Keratinocyte (primary cell): Measurements from ENCODE around the gene HIVEP1. TPM values are rescaled to one million over a fixed set of nuclear protein-coding genes. Genes with fewer than 3 reads are reported as not detected.

Experiments used
- DNase-seq: peaks from one replicate; pipeline ENCODE4 v3.0.0-alpha.2; 2011; ENCODE audit warnings: low read depth, missing footprints, low spot score
- FAIRE-seq: peaks from 2 replicates; lab custom pipeline; 2011; peaks lifted over from hg19 to GRCh38; lab: Jason Lieb, UNC
- H2AFZ ChIP-seq: 2 replicates; pipeline ENCODE4 v1.6.0; 2012; ENCODE audit warnings: low read length, control low read depth, inconsistent platforms; ENCODE audit not compliant: control insufficient read depth
- H3K27ac ChIP-seq: 2 replicates; pipeline ENCODE4 v1.5.1; 2011; ENCODE audit warnings: low read length; ENCODE audit not compliant: control insufficient read depth, insufficient read depth
- H3K27me3 ChIP-seq: 3 replicates; pipeline ENCODE4 v1.6.0; 2011; ENCODE audit warnings: low read length; ENCODE audit not compliant: control insufficient read depth, insufficient read depth; ENCODE audit errors: extremely low read depth
- H3K36me3 ChIP-seq, 2 experiments: 2 replicates in 1 of 2; 3 replicates in 1 of 2; pipeline ENCODE4 v1.5.1; 2011; ENCODE audit warnings: low read length in 2 of 2, mild to moderate bottlenecking in 1 of 2; ENCODE audit not compliant: control insufficient read depth in 2 of 2, insufficient read depth in 2 of 2; ENCODE audit errors: extremely low read depth in 1 of 2
- H3K4me1 ChIP-seq: 3 replicates; pipeline ENCODE4 v1.5.1; 2011; ENCODE audit warnings: low read length; ENCODE audit not compliant: control insufficient read depth, insufficient read depth; ENCODE audit errors: extremely low read depth
- H3K4me2 ChIP-seq: 3 replicates; pipeline ENCODE4 v1.6.0; 2011; ENCODE audit warnings: low read depth, low read length; ENCODE audit not compliant: control insufficient read depth, insufficient read depth; ENCODE audit errors: extremely low read depth
- H3K4me3 ChIP-seq, 3 experiments: fragments of 200-600 bp in 1 of 3; sonication (generic) in 1 of 3; 2 replicates in 2 of 3; 3 replicates in 1 of 3; pipeline ENCODE4 v1.5.1; 2011 to 2016; ENCODE audit warnings: low read length in 3 of 3, mild to moderate bottlenecking in 3 of 3, control low read depth in 2 of 3, inconsistent platforms in 1 of 3, low read depth in 1 of 3, mixed read lengths in 1 of 3, mixed run types in 1 of 3, moderate library complexity in 1 of 3; ENCODE audit not compliant: control insufficient read depth in 2 of 3, insufficient read depth in 2 of 3; ENCODE audit errors: extremely low read depth in 1 of 3
- H3K79me2 ChIP-seq: 2 replicates; pipeline ENCODE4 v1.6.0; 2012; ENCODE audit warnings: low read length; ENCODE audit not compliant: control insufficient read depth, insufficient read depth
- H3K9ac ChIP-seq: 3 replicates; pipeline ENCODE4 v1.6.0; 2011; ENCODE audit warnings: low read length; ENCODE audit not compliant: control insufficient read depth, insufficient read depth; ENCODE audit errors: extremely low read depth
- H3K9me1 ChIP-seq: 3 replicates; pipeline ENCODE4 v1.6.0; 2011; ENCODE audit warnings: low read length; ENCODE audit not compliant: control insufficient read depth, insufficient read depth; ENCODE audit errors: extremely low read depth
- H3K9me3 ChIP-seq: 2 replicates; pipeline ENCODE4 v1.5.1; 2012; ENCODE audit warnings: low read depth, low read length; ENCODE audit not compliant: control insufficient read depth
- H4K20me1 ChIP-seq: 3 replicates; pipeline ENCODE4 v1.6.0; 2011; ENCODE audit warnings: low read length; ENCODE audit not compliant: control insufficient read depth, insufficient read depth; ENCODE audit errors: extremely low read depth
- CTCF ChIP-seq, 3 experiments: IDR thresholded peaks in 1 of 3; conservative IDR thresholded peaks in 1 of 3; optimal IDR thresholded peaks in 1 of 3; 2 replicates in 2 of 3; 3 replicates in 1 of 3; pipeline versions ENCODE3 to v1.5.1; 2011; ENCODE audit warnings: low read length in 3 of 3, mild to moderate bottlenecking in 3 of 3, moderate library complexity in 2 of 3, control low read depth in 1 of 3, inconsistent platforms in 1 of 3; ENCODE audit not compliant: insufficient read depth in 2 of 3; ENCODE audit errors: extremely low read depth in 1 of 3
- EZH2 ChIP-seq: IDR thresholded peaks from one replicate; pipeline ENCODE4 v1.6.1; 2012; ENCODE audit warnings: inconsistent platforms, mild to moderate bottlenecking, low read length, moderate library complexity
- dilution Hi-C: fragments of 300-500 bp; cut with MboI; formaldehyde crosslinking; loops from one replicate; pipeline ENCODE4 v1.7.0; 2020; ENCODE audit warnings: low sequenced_read_pairs; ENCODE audit not compliant: extremely low pct_ligation_motif_present
- polyA plus RNA-seq, 5 experiments: library from polyadenylated mRNA; depleted of rRNA in 3 of 5; stranded (reverse) in 3 of 5; stranded (forward) in 1 of 5; unstranded in 1 of 5; fragments of >200 nt; gene quantifications; 1 replicate in 1 of 5; 2 replicates in 3 of 5; 3 replicates in 1 of 5; pipeline versions ENCODE4 v1.2.1 to v1.2.3, GENCODE V29; 2011 to 2012; ENCODE audit warnings: missing spikeins in 2 of 5, low read depth in 1 of 5, low replicate concordance in 1 of 5

The HIVEP1 gene
- polyA plus RNA-seq, 1 donor (not counting 4 experiments of a cell fraction or from before 2014, with no cell fraction given): 13.7 TPM

- no peak for DNase-seq
- TF ChIP-seq EZH2 (no peak), CTCF (optimal IDR thresholded peaks at IDR 0.05 in 1 of 3, IDR thresholded peaks at IDR 0.05 in 1 of 3, conservative IDR thresholded peaks at IDR 0.05 in 1 of 3; ENCODE audit: extremely low read depth in 1 of 3, insufficient read depth in 2 of 3, low read length in 3 of 3) (no peak)
Measured at GRCh38 chr6:12094689-12095088, 82.6 kb downstream of the HIVEP1 start.

GRCh38 chr6:12096342-12096741 is 84.2 kb downstream of the HIVEP1 start:
- no peak overlapping the region for H3K4me2 ChIP-seq
- peaks cover 0 to 2% of the 10 kb centered on the region in 2 experiments for H3K36me3 ChIP-seq
- H3K9me3 ChIP-seq: no peaks in the 10 kb centered on the region

More at GRCh38 chr6:12094689-12095088, 82.6 kb downstream of the HIVEP1 start:
- no peaks in the 10 kb centered on the region for H3K79me2 ChIP-seq
- dilution Hi-C loops: no loop called here
- H3K9me1 ChIP-seq: no peaks in the 10 kb centered on the region
- H3K4me1 ChIP-seq: peaks cover 5% of the 10 kb centered on the region
- H3K4me3 ChIP-seq: no peak overlapping the region
- H3K9ac ChIP-seq: no peak overlapping the region
- H3K27me3 ChIP-seq: no peaks in the 10 kb centered on the region
- H3K36me3 ChIP-seq: peaks cover 0 to 2% of the 10 kb centered on the region in 2 experiments
- no peaks in the 10 kb centered on the region for H4K20me1 ChIP-seq
- H3K4me2 ChIP-seq: no peak overlapping the region
- no peak overlapping the region for H3K27ac ChIP-seq
- no peak for FAIRE-seq
- H2AFZ ChIP-seq: no peak overlapping the region
- H3K9me3 ChIP-seq: no peaks in the 10 kb centered on the region

More at GRCh38 chr6:12096342-12096741, 84.2 kb downstream of the HIVEP1 start:
- Histone ChIP-seq H3K4me1 (peaks cover 5% of the 10 kb centered on the region), H3K9ac (no peak overlapping the region), H3K4me3 (no peak overlapping the region), H3K9me1 (no peaks in the 10 kb centered on the region), H3K79me2 (no peaks in the 10 kb centered on the region), H3K27me3 (no peaks in the 10 kb centered on the region), H4K20me1 (no peaks in the 10 kb centered on the region), H2AFZ (no peak overlapping the region), H3K27ac (no peak overlapping the region)
- DNase-seq: no peak
- dilution Hi-C loops: no loop called here
- TF ChIP-seq CTCF (optimal IDR thresholded peaks at IDR 0.05 in 1 of 3, IDR thresholded peaks at IDR 0.05 in 1 of 3, conservative IDR thresholded peaks at IDR 0.05 in 1 of 3; ENCODE audit: extremely low read depth in 1 of 3, insufficient read depth in 2 of 3, low read length in 3 of 3): no peak
- TF ChIP-seq EZH2: no peak
- no peak for FAIRE-seq
